Measurements from ENCODE around the gene CRYAB.
A peak's percentile ranks its signal among the peaks of the same experiment; 100 is the strongest.

The CRYAB gene

DNA sequence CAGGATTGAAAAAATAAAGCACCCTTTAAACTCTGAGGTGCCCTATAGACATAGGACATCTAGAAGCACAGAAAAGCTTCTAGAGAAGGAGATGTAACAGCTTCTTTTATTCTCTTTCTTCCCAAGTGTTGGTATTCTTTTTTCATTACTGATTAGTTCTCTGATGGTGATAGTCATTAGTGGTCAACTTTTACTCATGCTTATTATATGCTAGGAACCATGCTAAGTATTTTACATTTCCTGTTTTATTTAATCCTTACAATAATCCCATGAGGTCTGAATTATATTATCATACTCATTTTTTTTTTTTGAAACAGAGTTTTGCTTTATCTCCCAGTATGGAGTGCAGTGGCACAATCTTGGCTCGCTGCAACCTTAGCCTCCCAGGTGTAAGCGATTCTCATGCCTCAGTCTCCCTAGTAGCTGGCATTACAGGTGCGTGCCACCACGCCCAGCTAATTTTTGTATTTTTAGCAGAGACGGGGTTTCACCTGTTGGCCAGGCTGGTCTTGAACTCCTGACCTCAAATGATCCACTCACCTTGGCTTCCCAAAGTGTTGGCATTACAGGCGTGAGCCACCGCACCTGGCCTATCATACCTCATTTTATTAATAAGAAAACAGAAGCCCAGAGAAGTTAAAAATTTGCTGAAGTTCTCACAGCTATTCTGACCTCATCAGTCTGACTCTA lies 10.1 kb upstream of the CRYAB start:
- H3K27me3 ChIP-seq (ENCODE audit: control insufficient read depth in 5 of 5, insufficient read depth in 4 of 5, low read length in 5 of 5): no peaks in the 10 kb centered on the region
- H3K36me3 ChIP-seq (ENCODE audit: control insufficient read depth in 5 of 5, insufficient read depth in 5 of 5, low read length in 5 of 5): no peaks in the 10 kb centered on the region
- no peak overlapping the region for H3K4me3 ChIP-seq (ENCODE audit: low read depth in 1 of 5, low read length in 5 of 5)
- H3K9ac ChIP-seq (ENCODE audit: low read length in 5 of 5): peak overlapping the region in 1 of 5 donors; percentile 4
- peak overlapping the region; percentile 94 for H3K27ac ChIP-seq (ENCODE audit: low read depth, low read length)
- H3K9me3 ChIP-seq (ENCODE audit: control insufficient read depth in 5 of 5, low read length in 5 of 5): no peaks in the 10 kb centered on the region
- H3K4me1 ChIP-seq (ENCODE audit: control insufficient read depth in 5 of 5, insufficient read depth in 5 of 5, low read length in 5 of 5): peaks cover 7 to 53% (median 43%) of the 10 kb centered on the region in 5 donors

DNA sequence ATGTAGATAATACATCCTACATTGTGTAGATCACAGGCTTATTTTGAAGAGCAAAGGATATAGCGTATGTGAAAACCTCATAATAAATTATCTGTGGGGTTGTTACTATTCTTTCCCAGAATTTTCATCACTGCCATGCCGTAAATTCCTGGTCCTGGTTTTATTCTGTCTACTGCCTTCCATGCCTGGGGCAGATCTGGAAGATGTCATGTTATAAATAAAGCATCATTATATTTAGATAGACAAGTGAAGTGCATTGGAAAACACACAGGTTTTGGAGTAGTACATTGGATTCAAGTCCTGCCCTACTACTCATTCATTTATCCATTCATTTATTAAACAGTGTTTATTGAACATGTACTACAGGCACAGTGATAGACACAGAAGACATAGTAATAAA lies 9.3 kb upstream of the CRYAB start:
- no peaks in the 10 kb centered on the region for H3K36me3 ChIP-seq (ENCODE audit: control insufficient read depth in 5 of 5, insufficient read depth in 5 of 5, low read length in 5 of 5)
- H3K4me3 ChIP-seq (ENCODE audit: low read depth in 1 of 5, low read length in 5 of 5): no peak overlapping the region
- H3K4me1 ChIP-seq (ENCODE audit: control insufficient read depth in 5 of 5, insufficient read depth in 5 of 5, low read length in 5 of 5): peaks cover 3 to 45% (median 37%) of the 10 kb centered on the region in 5 donors
- peak overlapping the region; percentile 94 for H3K27ac ChIP-seq (ENCODE audit: low read depth, low read length)
- no peaks in the 10 kb centered on the region for H3K9me3 ChIP-seq (ENCODE audit: control insufficient read depth in 5 of 5, low read length in 5 of 5)
- no peak overlapping the region for H3K9ac ChIP-seq (ENCODE audit: low read length in 5 of 5)
- H3K27me3 ChIP-seq (ENCODE audit: control insufficient read depth in 5 of 5, insufficient read depth in 4 of 5, low read length in 5 of 5): no peaks in the 10 kb centered on the region

DNA sequence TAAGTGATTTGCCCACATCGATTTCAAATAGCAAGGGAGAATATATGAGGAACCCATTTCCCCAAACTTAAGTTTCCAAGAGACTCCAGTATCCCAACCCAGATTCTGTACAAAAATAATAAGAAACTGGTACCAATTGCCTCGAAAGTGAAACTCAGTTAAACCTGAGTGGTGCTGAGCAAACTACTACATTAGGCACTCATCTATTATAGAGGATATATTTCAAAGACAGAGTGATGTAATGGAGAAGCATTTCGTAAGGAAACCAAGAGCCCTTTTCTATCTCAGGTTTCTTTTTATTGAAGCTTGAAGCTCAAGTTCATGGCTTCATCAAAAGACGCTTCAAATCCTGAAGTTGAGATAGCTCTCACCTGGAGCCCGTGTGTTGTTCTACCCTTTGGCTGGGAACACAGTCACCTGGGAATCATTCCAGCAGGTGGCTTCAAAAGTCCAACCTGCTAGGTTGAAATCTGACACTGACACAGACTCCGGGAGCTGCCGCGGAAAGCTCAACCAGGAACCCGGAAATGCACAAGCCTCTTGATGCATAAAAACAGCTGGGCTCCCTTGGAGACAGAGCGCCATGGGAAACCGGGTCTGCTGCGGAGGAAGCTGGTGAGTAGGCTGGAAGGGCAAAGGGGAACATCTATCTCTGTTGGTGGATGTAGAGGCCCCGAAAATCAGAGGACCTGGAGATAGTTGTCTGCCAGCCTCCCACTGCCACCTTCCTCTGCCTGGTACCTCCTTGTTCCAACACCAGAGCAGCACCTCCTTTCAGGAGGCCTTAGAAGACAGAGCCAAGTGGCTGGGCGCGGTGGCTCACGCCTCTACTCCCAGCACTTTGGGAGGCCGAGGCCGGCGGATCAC lies 7.1 kb upstream of the CRYAB start, which contains the start of gene C11orf52:
C11orf52 (plus strand) TSS at position 524 of the 867 bp plus-strand sequence; CDS start at position 584, 60 bp downstream.
- H3K9ac ChIP-seq (ENCODE audit: low read length in 5 of 5): peak within 1 kb of the TSS in 1 of 5 donors; percentile 22

DNA sequence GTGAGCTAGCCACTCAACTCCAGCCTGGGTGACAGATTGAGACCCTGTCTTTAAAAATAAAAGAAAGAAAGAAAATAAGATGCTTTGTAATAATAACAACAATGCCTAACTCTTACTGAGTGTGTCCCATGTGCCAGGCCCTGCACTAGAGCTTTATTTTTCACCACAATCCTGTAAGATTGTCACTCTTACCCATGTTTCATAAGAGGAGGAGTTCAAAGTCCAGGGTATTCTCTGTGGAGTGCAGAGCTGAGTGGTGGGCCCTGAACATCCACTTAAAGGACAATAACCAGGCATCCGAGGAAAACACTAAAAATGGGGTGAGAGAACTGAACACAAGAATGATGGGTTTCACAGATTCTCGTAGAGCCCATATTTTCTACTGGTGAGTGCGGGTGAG lies 6.2 kb upstream of the CRYAB start:
- peaks cover 6 to 40% (median 37%) of the 10 kb centered on the region in 5 donors for H3K4me1 ChIP-seq (ENCODE audit: control insufficient read depth in 5 of 5, insufficient read depth in 5 of 5, low read length in 5 of 5)
- H3K27me3 ChIP-seq (ENCODE audit: control insufficient read depth in 5 of 5, insufficient read depth in 4 of 5, low read length in 5 of 5): peaks cover 0 to 5% (median 0%) of the 10 kb centered on the region in 5 donors
- H3K9ac ChIP-seq (ENCODE audit: low read length in 5 of 5): no peak overlapping the region
- peak overlapping the region; percentile 55 for H3K27ac ChIP-seq (ENCODE audit: low read depth, low read length)
- H3K9me3 ChIP-seq (ENCODE audit: control insufficient read depth in 5 of 5, low read length in 5 of 5): no peaks in the 10 kb centered on the region
- no peaks in the 10 kb centered on the region for H3K36me3 ChIP-seq (ENCODE audit: control insufficient read depth in 5 of 5, insufficient read depth in 5 of 5, low read length in 5 of 5)
- no peak overlapping the region for H3K4me3 ChIP-seq (ENCODE audit: low read depth in 1 of 5, low read length in 5 of 5)

More for the DNA sequence above, 7.1 kb upstream of the CRYAB start, which contains the start of gene C11orf52:
- no peaks in the 10 kb centered on the region for H3K27me3 ChIP-seq (ENCODE audit: control insufficient read depth in 5 of 5, insufficient read depth in 4 of 5, low read length in 5 of 5)
- H3K36me3 ChIP-seq (ENCODE audit: control insufficient read depth in 5 of 5, insufficient read depth in 5 of 5, low read length in 5 of 5): no peaks in the 10 kb centered on the region
- H3K27ac ChIP-seq (ENCODE audit: low read depth, low read length): peak within 1 kb of the TSS; percentile 55
- no peaks in the 10 kb centered on the region for H3K9me3 ChIP-seq (ENCODE audit: control insufficient read depth in 5 of 5, low read length in 5 of 5)
- H3K4me3 ChIP-seq (ENCODE audit: low read depth in 1 of 5, low read length in 5 of 5): peak within 1 kb of the TSS in 4 of 5 donors; percentile 29 to 44 (median 40)
- H3K4me1 ChIP-seq (ENCODE audit: control insufficient read depth in 5 of 5, insufficient read depth in 5 of 5, low read length in 5 of 5): peaks cover 6 to 39% (median 37%) of the 10 kb centered on the region in 5 donors

DNA sequence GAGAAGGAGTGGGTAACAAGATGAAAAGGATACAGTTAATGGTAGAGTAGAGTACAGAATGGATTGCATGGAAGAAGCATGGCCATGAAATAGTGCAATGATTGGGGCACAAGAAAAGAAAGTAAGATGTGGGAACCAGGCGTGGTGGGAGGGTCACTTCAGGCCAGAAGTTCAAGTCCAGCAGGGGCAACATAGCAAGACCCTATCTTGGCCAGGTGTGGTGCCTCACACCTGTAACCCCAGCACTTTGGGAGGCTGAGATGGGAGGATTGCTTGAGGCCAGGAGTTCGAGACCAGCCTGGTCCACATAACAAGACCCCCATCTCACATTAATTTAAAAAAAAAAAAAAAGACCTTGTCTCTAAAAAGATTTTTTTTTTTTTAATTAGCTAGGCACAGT lies 5.7 kb upstream of the CRYAB start:
- Histone ChIP-seq H3K9me3 (ENCODE audit: control insufficient read depth in 5 of 5, low read length in 5 of 5) (no peaks in the 10 kb centered on the region), H3K36me3 (ENCODE audit: control insufficient read depth in 5 of 5, insufficient read depth in 5 of 5, low read length in 5 of 5) (no peaks in the 10 kb centered on the region), H3K4me3 (ENCODE audit: low read depth in 1 of 5, low read length in 5 of 5) (no peak overlapping the region), H3K9ac (ENCODE audit: low read length in 5 of 5) (no peak overlapping the region), H3K27me3 (ENCODE audit: control insufficient read depth in 5 of 5, insufficient read depth in 4 of 5, low read length in 5 of 5) (peaks cover 0 to 5% (median 0%) of the 10 kb centered on the region in 5 donors), H3K4me1 (ENCODE audit: control insufficient read depth in 5 of 5, insufficient read depth in 5 of 5, low read length in 5 of 5) (peaks cover 6 to 36% (median 34%) of the 10 kb centered on the region in 5 donors), H3K27ac (ENCODE audit: low read depth, low read length) (no peak overlapping the region)

GRCh38 chr11:111916768-111917167 lies 5.2 kb upstream of the CRYAB start:
- Histone ChIP-seq H3K9me3 (ENCODE audit: control insufficient read depth in 5 of 5, low read length in 5 of 5) (no peaks in the 10 kb centered on the region), H3K9ac (ENCODE audit: low read length in 5 of 5) (no peak overlapping the region), H3K4me3 (ENCODE audit: low read depth in 1 of 5, low read length in 5 of 5) (no peak overlapping the region), H3K27me3 (ENCODE audit: control insufficient read depth in 5 of 5, insufficient read depth in 4 of 5, low read length in 5 of 5) (peaks cover 0 to 5% (median 0%) of the 10 kb centered on the region in 5 donors), H3K36me3 (ENCODE audit: control insufficient read depth in 5 of 5, insufficient read depth in 5 of 5, low read length in 5 of 5) (no peaks in the 10 kb centered on the region), H3K4me1 (ENCODE audit: control insufficient read depth in 5 of 5, insufficient read depth in 5 of 5, low read length in 5 of 5) (peaks cover 8 to 39% (median 34%) of the 10 kb centered on the region in 5 donors), H3K27ac (ENCODE audit: low read depth, low read length) (no peak overlapping the region)

GRCh38 chr11:111913997-111914396 lies 2.4 kb upstream of the CRYAB start:
- peaks cover 4 to 12% (median 7%) of the 10 kb centered on the region in 5 donors for H3K36me3 ChIP-seq (ENCODE audit: control insufficient read depth in 5 of 5, insufficient read depth in 5 of 5, low read length in 5 of 5)
- H3K9me3 ChIP-seq (ENCODE audit: control insufficient read depth in 5 of 5, low read length in 5 of 5): no peaks in the 10 kb centered on the region
- H3K27me3 ChIP-seq (ENCODE audit: control insufficient read depth in 5 of 5, insufficient read depth in 4 of 5, low read length in 5 of 5): peaks cover 0 to 5% (median 0%) of the 10 kb centered on the region in 5 donors
- H3K4me1 ChIP-seq (ENCODE audit: control insufficient read depth in 5 of 5, insufficient read depth in 5 of 5, low read length in 5 of 5): peaks cover 10 to 64% (median 57%) of the 10 kb centered on the region in 5 donors
- H3K4me3 ChIP-seq (ENCODE audit: low read depth in 1 of 5, low read length in 5 of 5): peak overlapping the region; percentile 62 to 83 (median 73)
- H3K27ac ChIP-seq (ENCODE audit: low read depth, low read length): peak overlapping the region; percentile 96
- peak overlapping the region in 4 of 5 donors; percentile 59 to 89 (median 80) for H3K9ac ChIP-seq (ENCODE audit: low read length in 5 of 5)

DNA sequence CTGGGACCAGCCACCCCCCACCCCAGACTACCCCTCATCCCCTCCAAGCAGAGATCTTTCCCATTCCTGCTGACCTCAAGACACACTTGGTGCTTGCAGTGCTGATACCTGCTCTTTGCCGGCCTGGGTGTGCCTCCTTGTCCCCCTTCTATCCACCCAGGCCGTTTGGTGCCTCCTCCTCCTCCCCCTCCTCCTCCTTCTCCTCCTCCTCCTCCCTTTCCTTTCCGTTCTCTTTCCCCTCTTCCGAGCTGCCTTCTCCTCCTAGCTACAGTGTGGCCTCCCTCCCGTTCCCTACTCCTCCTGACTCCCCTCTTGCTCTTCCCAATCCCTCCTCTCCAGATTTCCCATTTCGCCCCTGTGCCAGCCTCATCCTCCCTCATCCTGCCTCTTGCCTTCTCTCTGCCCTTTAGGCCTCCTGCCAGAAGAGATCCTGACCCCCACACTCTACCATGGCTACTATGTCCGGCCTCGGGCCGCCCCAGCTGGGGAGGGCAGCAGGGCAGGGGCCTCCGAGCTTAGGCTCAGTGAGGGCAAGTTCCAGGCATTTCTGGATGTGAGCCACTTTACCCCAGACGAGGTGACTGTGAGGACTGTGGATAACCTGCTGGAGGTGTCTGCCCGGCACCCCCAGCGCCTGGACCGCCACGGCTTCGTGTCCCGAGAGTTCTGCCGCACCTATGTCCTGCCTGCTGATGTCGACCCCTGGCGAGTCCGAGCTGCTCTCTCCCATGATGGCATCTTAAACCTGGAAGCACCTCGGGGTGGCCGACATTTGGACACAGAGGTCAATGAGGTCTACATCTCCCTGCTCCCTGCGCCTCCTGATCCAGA lies 1.7 kb upstream of the CRYAB start:
- H3K27ac ChIP-seq (ENCODE audit: low read depth, low read length): peak overlapping the region; percentile 96
- no peaks in the 10 kb centered on the region for H3K9me3 ChIP-seq (ENCODE audit: control insufficient read depth in 5 of 5, low read length in 5 of 5)
- peaks cover 8 to 18% (median 14%) of the 10 kb centered on the region in 5 donors for H3K36me3 ChIP-seq (ENCODE audit: control insufficient read depth in 5 of 5, insufficient read depth in 5 of 5, low read length in 5 of 5)
- peak overlapping the region; percentile 62 to 83 (median 73) for H3K4me3 ChIP-seq (ENCODE audit: low read depth in 1 of 5, low read length in 5 of 5)
- H3K4me1 ChIP-seq (ENCODE audit: control insufficient read depth in 5 of 5, insufficient read depth in 5 of 5, low read length in 5 of 5): peaks cover 11 to 64% (median 58%) of the 10 kb centered on the region in 5 donors
- H3K27me3 ChIP-seq (ENCODE audit: control insufficient read depth in 5 of 5, insufficient read depth in 4 of 5, low read length in 5 of 5): peaks cover 0 to 5% (median 0%) of the 10 kb centered on the region in 5 donors
- peak overlapping the region; percentile 31 to 89 (median 79) for H3K9ac ChIP-seq (ENCODE audit: low read length in 5 of 5)

GRCh38 chr11:111912535-111912934 lies 965 bp upstream of the CRYAB start, which contains the start of gene HSPB2:
TSS of gene HSPB2 (plus strand) at chr11:111912734. CDS start at chr11:111912830, 96 bp downstream.
- H3K9me3 ChIP-seq (ENCODE audit: control insufficient read depth in 5 of 5, low read length in 5 of 5): no peaks in the 10 kb centered on the region
- H3K9ac ChIP-seq (ENCODE audit: low read length in 5 of 5): peak within 1 kb of the TSS; percentile 68 to 96 (median 81)
- H3K4me3 ChIP-seq (ENCODE audit: low read depth in 1 of 5, low read length in 5 of 5): peak within 1 kb of the TSS; percentile 62 to 87 (median 76)
- H3K4me1 ChIP-seq (ENCODE audit: control insufficient read depth in 5 of 5, insufficient read depth in 5 of 5, low read length in 5 of 5): peaks cover 11 to 65% (median 64%) of the 10 kb centered on the region in 5 donors
- H3K27me3 ChIP-seq (ENCODE audit: control insufficient read depth in 5 of 5, insufficient read depth in 4 of 5, low read length in 5 of 5): peaks cover 0 to 5% (median 0%) of the 10 kb centered on the region in 5 donors
- peak within 1 kb of the TSS; percentile 96 for H3K27ac ChIP-seq (ENCODE audit: low read depth, low read length)
- H3K36me3 ChIP-seq (ENCODE audit: control insufficient read depth in 5 of 5, insufficient read depth in 5 of 5, low read length in 5 of 5): peaks cover 8 to 22% (median 15%) of the 10 kb centered on the region in 5 donors
